ENCODE measurements around the gene YIPF3.

DNA sequence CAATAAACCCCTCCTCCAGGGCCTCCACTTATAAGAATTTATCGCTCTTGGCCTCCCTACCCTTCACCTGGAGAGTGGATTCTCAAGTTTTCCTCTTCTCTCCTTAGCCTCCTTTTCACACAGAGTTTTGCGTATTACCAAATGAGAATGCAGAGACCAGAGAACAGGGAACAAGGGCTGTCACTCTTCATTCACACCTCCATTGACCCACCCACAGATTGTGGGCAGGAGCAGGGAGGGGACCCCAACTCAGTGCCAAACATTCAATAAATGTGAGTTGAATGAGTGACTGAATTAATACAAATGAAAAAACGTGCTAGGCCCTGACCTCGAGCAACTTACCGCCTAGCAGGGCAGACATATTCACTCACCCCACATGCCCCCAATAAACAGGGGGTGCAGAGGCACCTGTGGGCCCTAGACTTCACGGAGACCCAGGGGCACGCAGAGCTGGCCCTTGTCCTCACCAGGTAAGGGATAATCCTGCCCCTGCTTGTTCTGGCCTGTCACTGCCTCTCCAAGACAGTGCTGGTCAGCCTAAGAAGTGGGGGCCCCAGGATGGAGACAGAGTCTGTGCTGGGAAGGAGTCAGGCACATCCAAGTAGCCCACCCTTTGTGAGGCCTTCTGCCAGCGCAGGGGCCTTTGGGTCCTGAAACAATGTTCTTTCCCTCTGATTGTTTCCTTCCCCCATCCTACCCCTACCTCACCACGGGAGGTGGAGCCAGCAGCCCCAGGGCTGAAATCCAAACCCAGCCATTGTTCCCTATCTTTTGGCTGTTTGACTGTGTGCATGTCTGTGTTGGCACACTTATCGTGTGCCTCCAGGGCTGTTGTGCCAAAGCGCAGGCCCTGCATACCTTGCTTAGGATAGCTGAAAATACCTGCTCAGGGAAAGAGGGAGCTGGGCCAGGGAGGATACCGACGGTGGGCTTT is 47.7 kb downstream of the YIPF3 start:
- TF ChIP-seq, protein P1, sequence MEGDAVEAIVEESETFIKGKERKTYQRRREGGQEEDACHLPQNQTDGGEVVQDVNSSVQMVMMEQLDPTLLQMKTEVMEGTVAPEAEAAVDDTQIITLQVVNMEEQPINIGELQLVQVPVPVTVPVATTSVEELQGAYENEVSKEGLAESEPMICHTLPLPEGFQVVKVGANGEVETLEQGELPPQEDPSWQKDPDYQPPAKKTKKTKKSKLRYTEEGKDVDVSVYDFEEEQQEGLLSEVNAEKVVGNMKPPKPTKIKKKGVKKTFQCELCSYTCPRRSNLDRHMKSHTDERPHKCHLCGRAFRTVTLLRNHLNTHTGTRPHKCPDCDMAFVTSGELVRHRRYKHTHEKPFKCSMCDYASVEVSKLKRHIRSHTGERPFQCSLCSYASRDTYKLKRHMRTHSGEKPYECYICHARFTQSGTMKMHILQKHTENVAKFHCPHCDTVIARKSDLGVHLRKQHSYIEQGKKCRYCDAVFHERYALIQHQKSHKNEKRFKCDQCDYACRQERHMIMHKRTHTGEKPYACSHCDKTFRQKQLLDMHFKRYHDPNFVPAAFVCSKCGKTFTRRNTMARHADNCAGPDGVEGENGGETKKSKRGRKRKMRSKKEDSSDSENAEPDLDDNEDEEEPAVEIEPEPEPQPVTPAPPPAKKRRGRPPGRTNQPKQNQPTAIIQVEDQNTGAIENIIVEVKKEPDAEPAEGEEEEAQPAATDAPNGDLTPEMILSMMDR (IDR thresholded peaks at IDR 0.05; ENCODE audit: low read depth, low read length): no peak
- TF ChIP-seq EZH2phosphoT487 (IDR thresholded peaks at IDR 0.05; ENCODE audit: low read depth): no peak

Measured in OCI-LY3 (cell line).